NCI-H345 (cell line): ENCODE data around the gene IPMK.
"Not testable (repeated sequence)": the region's sequence is repeated elsewhere in the genome, so short reads cannot be mapped to it uniquely, and the experiment has no call there.

Experiments used
- DNase-seq: peaks from one replicate; lab custom pipeline; 2025; lab: John Stamatoyannopoulos, UW

IPMK gene

DNA sequence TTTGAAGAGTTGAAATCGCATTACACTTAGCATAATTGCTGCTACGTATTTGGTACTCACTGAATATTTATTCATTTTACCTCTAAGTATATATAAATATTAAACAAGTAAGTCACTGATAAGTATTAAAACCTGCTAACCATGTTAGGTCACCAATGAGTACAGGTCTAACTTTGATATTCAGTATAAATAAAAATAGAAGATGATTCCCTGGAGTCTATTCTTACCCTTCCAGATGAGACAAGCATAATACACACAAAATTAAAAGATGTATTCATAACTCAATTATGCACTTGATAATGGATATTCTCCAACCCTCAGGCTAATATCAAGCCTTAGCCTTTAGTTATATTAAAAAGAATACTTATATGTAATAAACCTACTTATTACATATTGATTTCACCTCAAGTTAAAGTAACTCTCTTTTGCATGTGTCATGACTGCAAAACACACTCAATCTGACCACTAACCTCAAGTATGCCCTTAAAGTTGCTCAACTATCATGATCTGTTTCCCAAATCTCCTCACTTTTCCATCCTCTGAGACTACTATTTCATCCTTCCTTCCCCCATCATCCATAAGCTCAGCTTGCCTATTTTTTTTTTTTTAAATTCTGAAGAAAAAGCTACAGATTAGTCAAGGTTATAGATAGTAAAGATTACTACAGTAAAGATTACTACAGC lies 46.8 kb downstream of the IPMK start:
- DNase-seq: no peak

- DNase-seq: no peak
These were observed 47.8 kb downstream of the IPMK start for GRCh38 chr10:58219875-58220274.

DNA sequence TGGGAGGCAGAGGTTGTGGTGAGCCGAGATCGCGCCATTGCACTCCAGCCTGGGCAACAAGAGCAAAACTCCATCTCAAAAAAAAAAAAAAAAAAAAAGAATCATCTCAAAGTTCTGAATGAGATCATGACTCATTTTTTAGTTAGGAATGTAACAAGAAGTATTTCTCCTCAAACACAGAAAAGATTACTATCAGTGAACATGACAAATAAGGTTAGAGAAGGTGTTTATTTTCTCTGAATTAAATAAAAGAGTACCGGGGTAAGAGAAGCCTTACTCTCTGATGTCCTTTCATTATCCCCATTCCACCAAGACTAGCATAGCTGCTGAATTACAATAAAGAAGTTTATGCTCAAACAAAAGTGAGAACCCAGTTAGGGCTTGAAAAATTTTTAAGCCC lies 50.1 kb downstream of the IPMK start:
- DNase-seq: no peak

- DNase-seq: no peak
These were observed 55.1 kb downstream of the IPMK start for GRCh38 chr10:58212622-58213021.

GRCh38 chr10:58210160-58210559 lies 57.5 kb downstream of the IPMK start:
- DNase-seq: no peak

- peak; percentile 1 for DNase-seq
These were observed 58.0 kb downstream of the IPMK start for GRCh38 chr10:58209669-58210068.

GRCh38 chr10:58206251-58206650 lies 61.4 kb downstream of the IPMK start:
- no peak for DNase-seq

DNA sequence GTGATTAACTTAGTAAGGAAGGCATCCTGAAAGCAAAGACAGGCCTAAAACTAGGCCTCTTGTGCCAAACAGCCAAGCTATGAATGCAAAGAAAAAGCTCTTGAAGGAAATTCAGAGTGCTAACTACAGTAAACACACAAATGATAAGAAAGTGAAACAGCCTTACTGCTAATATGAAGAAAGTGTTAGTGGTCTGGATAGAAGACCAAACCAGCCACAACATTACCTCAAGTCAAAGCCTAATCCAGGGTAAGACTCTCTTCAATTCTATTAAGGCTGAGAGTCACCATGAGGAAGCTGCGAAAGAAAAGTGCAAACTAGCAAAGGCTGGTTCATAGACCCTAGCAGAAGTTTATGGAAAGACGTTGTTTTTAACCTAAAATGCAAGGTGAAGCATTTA lies 66.0 kb downstream of the IPMK start:
- no peak for DNase-seq

GRCh38 chr10:58189269-58189668 lies 78.4 kb downstream of the IPMK start:
- DNase-seq: no peak

DNA sequence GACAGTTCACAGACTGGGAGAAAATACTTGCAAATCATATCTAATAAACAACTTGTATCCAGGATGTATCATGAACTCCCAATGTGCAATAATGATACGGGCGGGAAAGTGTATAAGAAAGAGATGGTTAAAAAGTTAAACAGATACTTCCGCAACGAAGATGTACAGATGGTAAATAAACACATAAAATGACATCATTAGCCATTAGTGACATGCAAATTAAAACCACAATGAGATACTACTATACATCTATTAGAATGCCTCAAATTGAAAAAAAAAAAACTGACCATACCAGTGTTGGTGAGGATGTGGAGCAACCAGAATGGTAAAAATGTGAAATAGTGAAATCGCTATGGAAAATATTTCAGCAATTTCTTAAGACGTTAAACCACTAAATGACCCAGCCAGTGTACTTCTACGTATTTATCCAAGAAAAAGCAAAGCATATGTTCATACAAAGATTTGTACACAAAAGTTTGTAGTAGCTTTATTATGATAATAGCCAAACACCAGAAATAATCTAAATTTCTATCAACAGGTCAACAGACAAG lies 83.5 kb downstream of the IPMK start:
- no peak for DNase-seq

DNA sequence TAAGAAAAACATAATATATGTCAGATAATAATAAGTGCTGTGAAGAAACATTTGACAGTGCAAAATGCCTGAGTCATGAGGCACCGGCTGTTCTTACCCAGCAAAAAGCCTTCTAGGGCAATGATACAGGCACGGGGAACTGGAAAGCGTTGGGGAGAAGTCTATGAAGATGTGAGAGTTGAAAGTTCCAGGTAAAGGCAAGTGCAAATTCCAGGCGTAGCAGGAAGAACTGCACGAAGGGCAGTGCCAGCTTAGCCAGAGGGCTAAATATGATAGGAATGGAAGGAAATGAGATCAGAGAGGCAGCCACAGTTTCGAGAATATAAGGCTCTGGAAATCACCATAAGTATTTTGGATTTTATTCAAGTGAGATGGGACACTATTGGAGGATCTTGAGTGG lies 87.0 kb downstream of the IPMK start:
- no peak for DNase-seq

- DNase-seq: no peak
These were observed 88.5 kb downstream of the IPMK start for GRCh38 chr10:58179238-58179637.

- no peak for DNase-seq
These were observed 88.9 kb downstream of the IPMK start for GRCh38 chr10:58178811-58179210.

DNA sequence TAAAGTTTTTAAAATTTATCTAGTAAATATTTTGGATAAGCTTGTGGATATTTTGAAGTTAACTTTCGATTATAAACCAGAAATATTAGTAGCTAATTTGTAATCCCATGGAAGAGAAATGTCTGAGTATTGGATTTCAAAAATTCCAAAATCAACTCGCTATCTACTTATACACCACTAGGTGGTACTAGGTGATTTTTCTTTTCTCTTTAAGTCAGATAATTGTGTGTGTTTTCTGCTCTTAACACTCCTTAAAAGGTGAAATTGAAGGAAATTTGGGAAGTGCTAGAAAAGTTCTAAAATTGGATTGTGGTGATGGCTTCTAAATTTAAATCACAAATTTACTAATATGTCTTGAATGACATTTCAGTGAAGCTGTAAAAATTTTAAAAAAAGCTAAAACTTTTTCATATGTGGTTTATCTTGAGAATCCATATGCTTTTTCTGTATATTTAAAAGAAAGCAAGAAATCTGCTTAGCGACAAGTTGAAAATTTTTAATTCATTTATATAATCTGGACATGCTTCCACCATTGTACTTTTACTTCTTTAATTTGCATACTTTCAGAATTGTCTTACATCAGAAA lies 90.2 kb downstream of the IPMK start:
- DNase-seq: no peak

DNA sequence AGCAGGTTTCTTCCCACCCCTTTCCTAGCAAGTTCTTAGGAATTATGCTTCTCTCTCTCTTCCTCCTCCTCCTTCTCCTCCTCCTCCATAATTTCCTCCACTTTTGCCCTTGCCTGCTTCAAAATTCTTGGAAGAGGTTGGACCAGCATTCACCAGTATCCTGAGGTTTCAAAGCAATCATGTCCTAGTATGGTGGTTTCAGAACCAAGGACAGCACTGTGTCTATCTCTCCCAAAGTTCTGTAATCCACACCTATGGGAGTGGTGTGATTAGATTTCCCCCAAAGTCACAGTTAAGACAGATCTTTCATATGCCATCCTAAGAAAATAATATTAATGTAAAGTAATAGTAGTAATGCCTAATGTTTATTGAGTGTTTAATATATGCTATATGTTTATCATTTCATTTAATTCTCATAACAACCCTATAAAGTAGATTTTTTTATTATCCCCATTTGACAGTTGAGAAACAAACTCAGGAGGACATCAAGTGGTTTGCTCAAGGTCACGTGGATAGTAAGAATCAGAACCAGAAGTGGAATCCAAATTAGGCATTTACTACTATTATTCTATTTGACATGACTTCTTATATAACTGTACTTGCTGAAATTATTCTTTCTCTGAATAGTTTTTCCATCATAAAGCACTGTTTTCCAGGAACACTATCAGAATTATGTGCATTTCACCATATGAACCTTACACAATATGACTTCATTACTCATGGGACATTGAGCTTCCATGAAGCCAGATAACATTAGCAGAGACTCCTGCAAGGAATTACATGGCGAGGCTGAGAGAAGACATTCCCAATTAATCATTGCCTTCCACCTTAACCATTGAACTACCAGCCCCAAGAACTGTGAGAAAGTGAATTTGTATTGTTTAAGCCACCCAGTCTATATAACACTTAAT lies 91.4 kb downstream of the IPMK start:
- no peak for DNase-seq

- no peak for DNase-seq
These were observed 92.9 kb downstream of the IPMK start for GRCh38 chr10:58174831-58175230.

GRCh38 chr10:58173391-58173790 lies 94.3 kb downstream of the IPMK start:
- DNase-seq: no peak

DNA sequence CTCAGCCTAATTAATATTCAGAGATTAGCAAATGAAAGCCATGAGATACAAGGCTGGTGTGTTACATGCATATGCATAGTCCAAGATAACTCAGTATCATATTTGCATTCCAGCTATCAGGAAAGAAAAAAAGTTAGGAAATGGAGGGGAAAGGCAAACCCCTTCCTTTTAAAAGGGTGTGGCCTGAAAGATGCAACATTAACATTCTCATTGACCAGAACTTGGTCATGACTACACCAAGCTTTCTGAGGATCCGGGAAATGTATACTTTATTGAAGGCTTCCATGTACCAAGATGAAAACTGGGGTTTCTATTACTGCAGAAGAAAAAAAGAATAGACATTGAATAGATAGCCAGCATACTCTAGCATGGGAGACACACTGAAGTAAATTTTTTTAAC lies 96.5 kb downstream of the IPMK start:
- no peak for DNase-seq

DNA sequence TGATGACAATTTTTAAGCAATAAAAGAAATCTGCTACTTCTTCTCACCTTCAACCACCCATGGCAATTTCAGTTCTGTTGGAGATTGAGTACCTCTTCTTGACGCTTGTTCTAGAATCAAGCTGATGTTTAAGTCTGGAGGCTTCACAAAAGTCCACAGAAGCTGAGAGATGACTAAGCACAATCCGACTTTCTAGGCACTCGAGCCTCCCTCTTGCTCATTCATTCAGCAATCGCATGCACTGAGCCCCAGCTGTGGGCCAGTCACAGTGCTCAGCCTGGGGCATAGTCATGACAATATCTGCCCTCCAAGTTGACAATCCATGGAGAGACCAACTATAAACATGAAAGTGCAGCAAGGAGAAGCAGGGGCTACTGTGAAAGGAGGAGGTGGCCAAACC lies 103.2 kb downstream of the IPMK start:
- no peak for DNase-seq

GRCh38 chr10:58158806-58159205 lies 108.9 kb downstream of the IPMK start:
- no peak for DNase-seq

DNA sequence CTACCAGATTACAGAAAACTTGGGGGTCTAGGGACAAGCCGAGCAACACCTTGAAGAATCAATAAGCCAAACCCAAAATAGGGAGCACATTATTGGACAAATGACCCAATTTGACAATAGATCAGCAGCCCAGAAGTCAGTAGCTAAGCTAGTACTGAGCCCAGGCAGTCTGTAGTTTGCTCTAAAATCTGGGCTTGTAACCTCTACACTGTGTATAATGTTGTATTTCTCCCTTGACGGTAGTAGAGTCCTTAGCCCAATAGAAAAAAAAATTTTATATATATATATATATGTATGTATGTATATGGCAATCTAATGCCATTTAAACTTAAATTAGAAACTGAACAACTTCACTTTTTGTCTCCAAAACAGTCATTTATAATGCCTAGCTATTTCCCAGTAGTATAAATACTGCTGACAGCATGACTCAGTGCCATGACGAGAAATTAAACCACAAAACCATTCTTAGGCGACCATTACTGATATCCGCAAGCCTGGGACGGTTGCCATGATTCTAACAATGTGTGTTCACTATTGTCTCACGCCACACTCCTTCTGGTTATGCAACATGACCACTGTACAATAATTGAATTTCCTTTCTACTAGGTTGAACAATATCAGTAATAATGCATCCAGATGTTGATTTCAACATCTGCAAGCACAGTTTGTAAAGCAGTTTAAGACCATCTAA lies 110.5 kb downstream of the IPMK start:
- no peak for DNase-seq

DNA sequence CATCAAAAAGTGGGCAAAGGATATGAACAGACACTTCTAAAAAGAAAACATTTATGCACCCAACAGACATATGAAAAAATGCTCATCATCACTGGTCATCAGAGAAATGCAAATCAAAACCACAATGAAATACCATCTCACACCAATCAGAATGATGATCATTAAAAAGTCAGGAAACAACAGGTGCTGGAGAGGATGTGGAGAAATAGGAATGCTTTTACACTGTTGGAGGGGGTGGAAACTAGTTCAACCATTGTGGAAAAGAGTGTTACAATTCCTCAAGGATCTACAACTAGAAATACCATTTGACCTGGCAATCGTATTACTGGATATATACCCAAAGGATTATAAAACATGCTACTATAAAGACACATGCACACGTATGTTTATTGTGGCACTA lies 111.8 kb downstream of the IPMK start:
- not testable (repeated sequence) for DNase-seq
